AG10803 (cell line): Measurements from ENCODE around the gene DNASE1L1.

Source experiments
- DNase-seq: peaks from one replicate; pipeline ENCODE4 v3.0.0; 2010; ENCODE audit warnings: low read depth
- H3K4me3 ChIP-seq: 2 replicates; pipeline ENCODE4 v1.5.1; 2011; ENCODE audit warnings: mild to moderate bottlenecking, low read length, control low read depth
- TF ChIP-seq, protein P1 (sequence below): conservative IDR thresholded peaks from 2 replicates; pipeline ENCODE4 v1.5.1; 2011; ENCODE audit warnings: mild to moderate bottlenecking, low read length, control low read depth, inconsistent platforms

DNASE1L1 gene

DNA sequence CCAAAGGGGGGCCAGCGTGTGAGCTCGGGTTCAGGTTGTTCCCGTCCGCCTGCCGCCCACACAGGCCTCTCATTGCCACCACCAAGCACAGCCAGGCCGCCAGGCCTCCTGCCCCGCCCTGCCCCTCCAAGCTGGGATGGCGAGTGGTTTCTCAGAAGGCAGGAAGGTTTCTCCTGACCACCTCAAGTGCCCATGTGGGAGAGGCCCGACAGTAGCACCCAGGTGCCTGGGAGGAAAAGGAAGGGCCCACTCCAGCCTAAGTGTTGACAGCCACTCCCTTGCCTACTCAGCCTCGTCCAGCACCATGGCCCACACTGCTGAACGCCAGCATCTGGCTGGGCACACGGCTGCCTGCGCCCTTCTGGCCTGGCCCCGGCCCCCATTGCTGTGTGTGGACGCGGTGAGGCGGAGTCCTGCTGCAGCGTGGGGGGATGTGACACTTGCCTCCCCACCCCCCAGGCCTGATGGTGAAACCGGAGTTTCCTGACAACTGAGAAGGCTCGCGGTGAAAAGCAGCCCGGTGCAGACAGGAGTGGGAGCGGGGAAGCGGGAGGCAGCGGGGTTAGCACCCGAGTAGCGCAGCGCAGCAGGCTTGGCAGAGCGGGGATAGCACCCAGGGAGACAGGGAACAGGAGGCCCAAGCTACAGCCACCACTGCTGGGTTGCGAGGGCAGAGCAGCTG, 53.8 kb downstream of the DNASE1L1 start:
- DNase-seq = no peak
- TF ChIP-seq, protein P1, sequence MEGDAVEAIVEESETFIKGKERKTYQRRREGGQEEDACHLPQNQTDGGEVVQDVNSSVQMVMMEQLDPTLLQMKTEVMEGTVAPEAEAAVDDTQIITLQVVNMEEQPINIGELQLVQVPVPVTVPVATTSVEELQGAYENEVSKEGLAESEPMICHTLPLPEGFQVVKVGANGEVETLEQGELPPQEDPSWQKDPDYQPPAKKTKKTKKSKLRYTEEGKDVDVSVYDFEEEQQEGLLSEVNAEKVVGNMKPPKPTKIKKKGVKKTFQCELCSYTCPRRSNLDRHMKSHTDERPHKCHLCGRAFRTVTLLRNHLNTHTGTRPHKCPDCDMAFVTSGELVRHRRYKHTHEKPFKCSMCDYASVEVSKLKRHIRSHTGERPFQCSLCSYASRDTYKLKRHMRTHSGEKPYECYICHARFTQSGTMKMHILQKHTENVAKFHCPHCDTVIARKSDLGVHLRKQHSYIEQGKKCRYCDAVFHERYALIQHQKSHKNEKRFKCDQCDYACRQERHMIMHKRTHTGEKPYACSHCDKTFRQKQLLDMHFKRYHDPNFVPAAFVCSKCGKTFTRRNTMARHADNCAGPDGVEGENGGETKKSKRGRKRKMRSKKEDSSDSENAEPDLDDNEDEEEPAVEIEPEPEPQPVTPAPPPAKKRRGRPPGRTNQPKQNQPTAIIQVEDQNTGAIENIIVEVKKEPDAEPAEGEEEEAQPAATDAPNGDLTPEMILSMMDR = no peak
- no peak overlapping the region for H3K4me3 ChIP-seq

DNA sequence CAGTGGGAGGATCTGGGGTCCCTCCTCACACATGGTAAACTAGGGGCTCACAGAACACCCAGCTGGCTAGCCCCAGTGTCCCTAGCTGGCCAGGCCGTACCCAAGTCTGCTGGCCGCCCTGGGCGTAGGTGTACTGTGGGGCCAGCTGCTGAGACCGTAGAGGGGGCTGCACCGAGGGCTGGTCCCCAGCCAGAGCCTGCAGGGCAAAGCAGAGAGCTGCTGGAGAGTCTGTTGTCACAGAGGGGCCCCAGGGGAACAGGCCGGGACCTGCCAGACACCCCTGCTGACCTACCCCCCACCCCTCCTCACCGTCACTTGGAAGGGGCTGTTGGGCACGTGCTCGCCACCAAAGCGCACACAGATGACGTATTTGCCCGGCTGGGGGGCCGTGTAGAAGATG, 54.5 kb downstream of the DNASE1L1 start:
- no peak overlapping the region for H3K4me3 ChIP-seq
- TF ChIP-seq, protein P1 = no peak
- no peak for DNase-seq

DNA sequence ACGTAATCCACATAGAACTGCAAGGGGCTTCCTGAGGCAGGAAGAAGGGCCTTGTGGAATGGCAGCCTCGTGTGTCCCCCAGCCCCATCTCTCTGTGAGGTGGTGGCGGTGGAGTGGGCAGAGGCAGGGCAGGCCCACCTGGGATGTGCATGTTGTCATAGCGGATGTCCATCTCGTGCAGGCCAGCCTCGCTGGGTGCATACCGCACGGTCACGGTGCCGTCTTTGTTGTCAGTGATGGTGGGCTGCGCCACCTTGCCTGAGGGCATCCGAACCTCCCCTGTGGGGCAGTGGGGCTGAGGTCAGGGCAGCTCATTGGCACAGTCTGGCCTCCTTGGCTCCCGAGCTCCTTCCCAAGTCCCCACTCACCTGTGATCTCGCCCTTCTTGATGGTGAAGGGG, 55.0 kb downstream of the DNASE1L1 start:
- no peak for DNase-seq
- TF ChIP-seq, protein P1 = no peak
- H3K4me3 ChIP-seq = no peak overlapping the region

DNA sequence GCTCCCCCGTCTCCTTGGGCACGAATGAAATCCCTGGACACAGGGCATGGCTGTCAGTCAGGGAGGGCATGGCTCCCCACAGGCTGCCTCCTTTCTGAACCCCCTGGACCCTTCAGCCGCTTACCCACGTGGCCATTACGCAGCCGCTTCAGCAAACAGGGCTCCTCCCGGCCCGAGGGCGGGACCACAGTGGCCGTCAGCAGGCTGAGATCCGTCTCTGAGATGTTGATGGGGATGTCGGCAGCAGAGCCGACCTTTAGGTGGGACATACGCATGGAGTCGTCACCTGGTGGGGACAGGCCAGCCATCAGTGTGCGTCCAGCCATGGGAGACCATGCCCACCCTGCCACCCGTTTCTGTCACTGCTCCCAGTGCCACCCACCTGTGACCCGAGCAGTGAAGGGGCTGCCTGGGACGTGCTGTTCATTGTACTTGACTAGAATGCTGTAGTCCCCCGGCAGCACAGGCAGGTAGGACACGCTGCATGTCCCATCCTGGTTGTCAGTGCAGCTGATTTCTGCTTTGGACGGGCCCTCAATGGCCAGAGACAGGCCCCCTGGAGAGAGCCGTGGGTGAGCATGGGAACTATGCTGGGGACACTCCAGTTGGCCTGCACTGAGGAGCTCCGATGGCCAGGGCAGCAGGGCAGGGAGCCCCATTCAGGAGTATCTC, 55.7 kb downstream of the DNASE1L1 start:
- no peak for DNase-seq

DNA sequence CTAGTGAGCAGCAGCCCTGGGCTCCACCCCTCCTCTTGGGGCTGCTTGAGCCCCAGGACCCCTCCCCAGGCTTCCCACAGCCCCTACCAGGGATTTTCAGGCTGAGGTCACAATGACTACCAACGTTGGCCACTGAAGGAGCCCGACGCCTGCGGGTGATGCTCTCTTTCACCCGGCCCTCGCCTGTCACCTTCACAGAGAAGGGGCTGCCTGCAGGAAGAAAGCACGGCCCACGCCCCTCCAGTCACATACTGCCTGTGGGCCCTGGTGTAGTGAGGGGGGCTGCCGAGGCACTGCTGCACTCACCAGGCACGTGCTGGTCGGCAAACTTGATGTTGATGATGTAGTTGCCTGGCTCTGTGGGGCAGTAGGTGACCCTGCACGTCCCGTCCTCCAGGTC, 56.6 kb downstream of the DNASE1L1 start:
- H3K4me3 ChIP-seq = no peak overlapping the region
- no peak for DNase-seq
- TF ChIP-seq, protein P1 = no peak

More for the DNA sequence above, 55.7 kb downstream of the DNASE1L1 start:
- TF ChIP-seq, protein P1 = no peak
- no peak overlapping the region for H3K4me3 ChIP-seq

DNA sequence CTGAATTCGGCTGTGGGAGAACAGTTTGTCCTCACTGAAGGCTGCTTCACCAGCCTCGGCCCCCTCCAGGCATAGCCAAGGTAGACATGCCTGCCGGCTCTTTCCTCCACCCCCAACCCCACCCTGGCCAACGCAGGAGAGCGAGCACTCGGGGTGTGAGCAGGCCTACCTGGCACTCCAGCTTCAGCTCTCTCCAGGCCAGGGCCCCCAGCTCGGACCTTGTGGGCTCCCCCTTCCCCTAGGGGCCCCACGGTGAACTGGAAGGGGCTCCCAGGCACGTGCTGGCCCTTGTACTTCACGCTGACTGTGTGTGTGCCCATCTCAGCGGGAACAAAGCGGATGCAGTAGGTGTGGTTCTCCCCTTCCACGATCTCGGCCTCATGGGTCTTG, 57.0 kb downstream of the DNASE1L1 start:
- H3K4me3 ChIP-seq = no peak overlapping the region
- TF ChIP-seq, protein P1 = no peak
- no peak for DNase-seq
